Body of pancreas (tissue), 4 donors: ENCODE measurements around the gene ADGRD1. TPM values are rescaled to one million over a fixed set of nuclear protein-coding genes. Genes with fewer than 3 reads are reported as not detected.

ENCODE experiments used
- ATAC-seq: fragments of 150-250 bp; one replicate; pipeline ENCODE4 v1.9.1; 2016
- DNase-seq, 4 donors: peaks; one replicate each; pipeline ENCODE4 v3.0.0-alpha.2; 2019
- H3K27ac ChIP-seq, 4 donors: fragments of 200-600 bp; sonication (generic); 1 replicate in 3 of 4; 2 replicates in 1 of 4; pipeline versions ENCODE4 v1.5.1 to v1.6.1; 2016 to 2019; ENCODE audit warnings: mild to moderate bottlenecking in 1 of 4, mixed read lengths in 1 of 4, moderate library complexity in 1 of 4
- H3K27me3 ChIP-seq, 2 donors: fragments of 200-600 bp; sonication (generic); one replicate each; pipeline ENCODE4 v1.6.0; 2016; ENCODE audit warnings: mild to moderate bottlenecking in 1 of 2
- H3K36me3 ChIP-seq, 2 donors: fragments of 200-600 bp; sonication (generic); replicated peaks in 1 of 2; 2 replicates each; pipeline ENCODE4 v1.5.1; 2016; ENCODE audit warnings: low read depth in 2 of 2; ENCODE audit not compliant: insufficient read depth in 1 of 2
- H3K4me1 ChIP-seq: fragments of 200-600 bp; sonication (generic); one replicate; pipeline ENCODE4 v1.6.0; 2016
- H3K4me3 ChIP-seq, 2 donors: fragments of 200-600 bp; sonication (generic); 1 replicate in 1 of 2; 2 replicates in 1 of 2; pipeline ENCODE4 v1.5.1; 2016 to 2019
- H3K9me3 ChIP-seq, 3 donors: fragments of 200-600 bp; sonication (generic); 1 replicate in 2 of 3; 2 replicates in 1 of 3; pipeline ENCODE4 v1.5.1; 2016
- POLR2A ChIP-seq, 3 donors: fragments of 450-650 bp; IDR thresholded peaks; one replicate each; pipeline ENCODE4 v1.6.1; 2016; ENCODE audit warnings: antibody characterized with exemption in 3 of 3, mild to moderate bottlenecking in 2 of 3
- WGBS, 2 donors: methylation state at CpG; one replicate each; pipeline ENCODE4 v1.1.5; 2017; 5-methylcytosine and 5-hydroxymethylcytosine counted together
- intact Hi-C: fragments of 100-400 bp; cut with DNase I; formaldehyde crosslinking; loops from one replicate; pipeline ENCODE4 v1.15.1; 2023
- total RNA-seq, 2 donors: library from RNA; depleted of rRNA; stranded (reverse); fragments of >200 nt; gene quantifications; one replicate each; pipeline ENCODE4 v1.1.0, GENCODE V29; 2016
- TF ChIP-seq, protein P1 (sequence below), 7 experiments: fragments of 450-650 bp in 4 of 7; fragments of 200-600 bp in 3 of 7; sonication (generic) in 3 of 7; IDR thresholded peaks; one replicate each; pipeline ENCODE4 v1.5.1; 2016 to 2019; ENCODE audit warnings: antibody characterized with exemption in 7 of 7

ADGRD1 gene
- total RNA-seq, 2 donors from 2014 or later, result 4.4 to 4.9 TPM

DNA sequence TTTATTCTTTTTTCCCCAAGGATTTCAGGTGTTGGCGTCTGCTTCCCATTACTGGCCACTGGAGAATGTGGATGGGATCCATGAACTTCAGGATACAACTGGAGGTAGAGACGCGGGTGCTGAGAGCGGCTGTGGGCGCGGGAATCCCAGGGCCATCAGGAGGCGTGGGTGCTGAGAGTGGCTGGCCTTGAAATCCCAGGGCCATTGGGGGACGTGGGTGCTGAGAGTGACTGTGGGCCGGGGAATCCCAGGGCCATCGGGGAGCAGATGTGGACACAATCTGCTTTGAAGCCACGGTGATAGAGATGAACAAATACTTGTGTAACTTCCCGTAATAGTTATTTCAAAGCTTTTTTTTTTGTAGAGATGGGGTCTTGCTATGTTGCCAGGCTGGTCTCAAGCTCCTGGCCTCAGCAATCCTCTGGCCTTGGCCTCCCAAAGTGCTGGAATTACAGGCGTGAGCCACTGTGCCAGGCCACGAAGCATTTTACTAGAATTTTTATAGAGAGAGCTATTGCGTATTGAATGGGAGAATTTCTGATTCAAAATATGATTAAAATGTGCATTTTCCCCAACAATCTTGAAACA lies 12.8 kb downstream of the ADGRD1 start:
- Histone ChIP-seq H3K36me3 (no peaks in the 10 kb centered on the region), H3K27ac (no peak overlapping the region), H3K9me3 (no peaks in the 10 kb centered on the region), H3K4me1 (no peaks in the 10 kb centered on the region), H3K4me3 (no peak overlapping the region), H3K27me3 (no peaks in the 10 kb centered on the region)
- DNase-seq (no peak), ATAC-seq (no peak)
- 81 to 84% methylated on average over 15 of the region's 15 CpGs for whole genome bisulfite sequencing, 2 donors
- intact Hi-C loops, result no loop called here
- no peak for TF ChIP-seq POLR2A (IDR thresholded peaks at IDR 0.05)
- TF ChIP-seq, protein P1, sequence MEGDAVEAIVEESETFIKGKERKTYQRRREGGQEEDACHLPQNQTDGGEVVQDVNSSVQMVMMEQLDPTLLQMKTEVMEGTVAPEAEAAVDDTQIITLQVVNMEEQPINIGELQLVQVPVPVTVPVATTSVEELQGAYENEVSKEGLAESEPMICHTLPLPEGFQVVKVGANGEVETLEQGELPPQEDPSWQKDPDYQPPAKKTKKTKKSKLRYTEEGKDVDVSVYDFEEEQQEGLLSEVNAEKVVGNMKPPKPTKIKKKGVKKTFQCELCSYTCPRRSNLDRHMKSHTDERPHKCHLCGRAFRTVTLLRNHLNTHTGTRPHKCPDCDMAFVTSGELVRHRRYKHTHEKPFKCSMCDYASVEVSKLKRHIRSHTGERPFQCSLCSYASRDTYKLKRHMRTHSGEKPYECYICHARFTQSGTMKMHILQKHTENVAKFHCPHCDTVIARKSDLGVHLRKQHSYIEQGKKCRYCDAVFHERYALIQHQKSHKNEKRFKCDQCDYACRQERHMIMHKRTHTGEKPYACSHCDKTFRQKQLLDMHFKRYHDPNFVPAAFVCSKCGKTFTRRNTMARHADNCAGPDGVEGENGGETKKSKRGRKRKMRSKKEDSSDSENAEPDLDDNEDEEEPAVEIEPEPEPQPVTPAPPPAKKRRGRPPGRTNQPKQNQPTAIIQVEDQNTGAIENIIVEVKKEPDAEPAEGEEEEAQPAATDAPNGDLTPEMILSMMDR (IDR thresholded peaks at IDR 0.05), result no peak

DNA sequence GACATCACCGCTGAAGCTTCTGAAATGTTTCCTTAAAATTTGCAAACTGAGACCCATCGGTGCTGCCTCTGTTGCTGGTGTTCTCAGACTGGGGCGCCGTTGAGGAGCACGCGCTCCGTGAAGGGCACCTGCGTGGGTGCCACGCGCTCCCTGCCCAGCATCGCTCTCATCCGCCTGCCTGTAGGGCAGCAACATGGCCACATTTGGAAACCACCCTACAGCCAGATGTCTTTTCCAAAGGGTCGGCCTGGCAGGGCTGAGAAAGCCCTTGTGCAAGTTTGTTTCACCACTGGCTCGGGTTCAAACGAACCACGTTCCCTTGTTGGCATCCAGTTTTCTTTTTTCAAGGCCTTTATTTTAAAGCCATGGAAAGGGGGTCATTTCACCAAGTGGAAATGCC lies 13.9 kb downstream of the ADGRD1 start:
- no peak overlapping the region for H3K27ac ChIP-seq
- H3K27me3 ChIP-seq, result no peaks in the 10 kb centered on the region
- ATAC-seq, result no peak
- no peaks in the 10 kb centered on the region for H3K4me1 ChIP-seq
- H3K9me3 ChIP-seq, result no peaks in the 10 kb centered on the region
- no peak for TF ChIP-seq POLR2A (IDR thresholded peaks at IDR 0.05)
- TF ChIP-seq, protein P1 (IDR thresholded peaks at IDR 0.05), result no peak
- WGBS, 2 donors, result 90 to 91% methylated on average over 16 of the region's 16 CpGs
- H3K4me3 ChIP-seq, result no peak overlapping the region
- intact Hi-C loops, result no loop called here
- no peaks in the 10 kb centered on the region for H3K36me3 ChIP-seq
- no peak for DNase-seq

DNA sequence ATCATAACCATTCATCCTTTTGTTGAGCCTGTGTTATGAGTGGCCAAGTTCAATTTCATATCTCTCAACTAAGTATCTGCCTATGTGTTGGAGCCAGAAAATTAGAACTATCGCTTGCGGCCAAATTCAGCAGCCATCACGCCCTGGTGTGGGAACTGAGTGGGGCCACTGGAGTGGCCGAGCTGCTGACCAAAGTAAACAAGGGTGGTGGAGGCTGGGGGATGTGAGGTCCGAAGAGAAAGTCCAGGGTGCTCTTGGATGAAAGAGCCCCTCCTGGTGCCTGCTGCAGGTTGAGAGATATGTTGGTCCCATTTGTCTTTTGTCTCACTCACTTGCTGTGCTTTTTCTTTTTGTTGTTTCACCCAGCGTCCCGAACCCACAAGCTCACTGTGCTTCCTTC lies 14.9 kb downstream of the ADGRD1 start:
- no peak overlapping the region for H3K27ac ChIP-seq
- intact Hi-C loops, result no loop called here
- ATAC-seq (no peak), DNase-seq (no peak)
- H3K9me3 ChIP-seq, result no peaks in the 10 kb centered on the region
- no peaks in the 10 kb centered on the region for H3K27me3 ChIP-seq
- WGBS, 2 donors, result 88 to 92% methylated on average over 7 of the region's 7 CpGs
- H3K36me3 ChIP-seq, result no peaks in the 10 kb centered on the region
- H3K4me1 ChIP-seq, result no peaks in the 10 kb centered on the region
- TF ChIP-seq, protein P1 (IDR thresholded peaks at IDR 0.05), result no peak
- TF ChIP-seq POLR2A (IDR thresholded peaks at IDR 0.05), result no peak
- no peak overlapping the region for H3K4me3 ChIP-seq

DNA sequence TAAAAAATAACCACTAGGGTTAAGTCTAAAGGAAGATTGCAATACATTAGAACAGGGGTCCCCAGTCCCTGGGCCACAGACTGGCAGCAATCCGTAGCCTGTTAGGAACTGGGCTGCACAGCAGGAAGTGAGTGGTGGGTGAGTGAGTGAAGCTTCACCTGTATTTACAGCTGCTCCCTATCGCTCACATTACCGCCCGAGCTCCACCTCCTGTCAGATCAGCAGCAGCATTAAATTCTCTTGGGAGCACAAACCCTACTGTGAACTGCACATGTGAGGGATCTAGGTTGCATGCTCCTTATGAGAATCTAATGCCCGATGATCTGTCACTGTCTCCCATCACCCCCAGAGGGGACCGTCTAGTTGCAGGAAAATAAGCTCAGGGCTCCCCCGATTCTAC lies 15.5 kb downstream of the ADGRD1 start:
- intact Hi-C loops, result no loop called here
- 77% methylated on average over 7 of the region's 7 CpGs for WGBS, 2 donors
- Histone ChIP-seq H3K4me1 (no peaks in the 10 kb centered on the region), H3K9me3 (no peaks in the 10 kb centered on the region), H3K27ac (no peak overlapping the region), H3K27me3 (no peaks in the 10 kb centered on the region), H3K36me3 (no peaks in the 10 kb centered on the region), H3K4me3 (no peak overlapping the region)
- DNase-seq (no peak), ATAC-seq (no peak)
- TF ChIP-seq POLR2A (IDR thresholded peaks at IDR 0.05), result no peak
- TF ChIP-seq, protein P1 (IDR thresholded peaks at IDR 0.05), result no peak

DNA sequence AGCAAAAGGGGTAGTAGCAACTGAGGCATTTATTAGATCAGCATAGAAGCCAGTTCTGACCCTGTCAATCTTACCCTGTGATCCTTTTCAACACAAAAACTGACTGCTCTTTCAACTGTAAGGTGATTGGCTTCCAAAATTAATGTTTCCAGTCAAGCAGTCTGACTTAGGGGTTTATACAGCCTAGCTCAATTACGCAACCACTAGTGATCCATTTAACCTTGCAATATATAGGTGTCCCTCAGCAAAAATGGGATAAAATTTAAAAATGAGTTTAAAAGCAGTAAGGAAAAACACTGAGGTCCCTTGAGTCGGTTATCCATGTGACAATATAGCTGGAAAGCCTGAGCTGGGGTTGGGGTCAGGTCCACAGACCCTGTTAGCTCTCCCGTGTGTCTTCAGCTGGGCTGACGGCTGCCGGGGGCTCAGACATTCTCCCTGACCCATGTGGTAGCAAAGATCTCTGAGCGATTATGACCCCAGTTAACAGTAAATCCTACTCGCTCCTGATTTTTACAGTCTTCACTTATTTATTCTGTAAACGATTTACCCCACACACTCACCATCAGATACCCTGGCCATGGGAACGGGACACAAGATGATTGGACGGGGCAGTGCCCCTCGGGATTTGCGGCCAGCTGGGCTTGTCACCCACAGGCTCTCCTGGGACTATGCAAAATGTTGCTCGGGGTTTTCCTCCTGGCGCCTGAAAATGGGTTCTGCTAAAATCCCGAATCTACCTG lies 16.6 kb downstream of the ADGRD1 start:
- no peaks in the 10 kb centered on the region for H3K36me3 ChIP-seq
- no peaks in the 10 kb centered on the region for H3K4me1 ChIP-seq
- TF ChIP-seq, protein P1 (IDR thresholded peaks at IDR 0.05), result no peak
- no peak for TF ChIP-seq POLR2A (IDR thresholded peaks at IDR 0.05)
- H3K27ac ChIP-seq, result no peak overlapping the region
- intact Hi-C loops, result no loop called here
- ATAC-seq, result no peak
- no peak overlapping the region for H3K4me3 ChIP-seq
- 59 to 61% methylated on average over 14 of the region's 15 CpGs for WGBS, 2 donors
- no peaks in the 10 kb centered on the region for H3K9me3 ChIP-seq
- peak in 1 of 4 donors; percentile 2 for DNase-seq
- no peaks in the 10 kb centered on the region for H3K27me3 ChIP-seq
